Lower leg skin (tissue), 4 donors: ENCODE measurements around the gene GLB1L2. TPM values are rescaled to one million over a fixed set of nuclear protein-coding genes. Genes with fewer than 3 reads are reported as not detected.

Experiments used
- DNase-seq, 2 donors: peaks; one replicate each; pipeline ENCODE4 v3.0.0-alpha.2; 2019; ENCODE audit warnings: low spot score in 2 of 2
- H3K4me3 ChIP-seq: fragments of 200-600 bp; sonication (generic); 2 replicates; pipeline ENCODE4 v1.5.1; 2017; ENCODE audit warnings: mild to moderate bottlenecking, low read depth; ENCODE audit not compliant: poor library complexity, severe bottlenecking
- CTCF ChIP-seq, 3 donors: fragments of 450-650 bp; IDR thresholded peaks; one replicate each; pipeline ENCODE4 v1.5.1; 2016; ENCODE audit warnings: antibody characterized with exemption in 3 of 3, mild to moderate bottlenecking in 3 of 3, moderate library complexity in 2 of 3
- POLR2A ChIP-seq, 2 donors: fragments of 450-650 bp; IDR thresholded peaks; one replicate each; pipeline ENCODE4 v1.6.1; 2016 to 2017; ENCODE audit warnings: antibody characterized with exemption in 2 of 2, mild to moderate bottlenecking in 1 of 2, moderate library complexity in 1 of 2
- WGBS, 2 donors: methylation state at CpG; one replicate each; pipeline ENCODE4 v1.1.5; 2018; 5-methylcytosine and 5-hydroxymethylcytosine counted together
- intact Hi-C: fragments of 100-400 bp; cut with DNase I; formaldehyde crosslinking; loops from one replicate; pipeline ENCODE4 v1.15.0; 2023; ENCODE audit warnings: low total_unique reads
- total RNA-seq, 4 donors: library from RNA; depleted of rRNA; stranded (reverse); fragments of >200 nt; gene quantifications; one replicate each; pipeline ENCODE4 v1.1.0, GENCODE V29; 2016

Gene GLB1L2
- total RNA-seq, 4 donors from 2014 or later = 9.1 to 21.6 (median 15.1) TPM

GRCh38 chr11:134389464-134390180, 57.8 kb downstream of the GLB1L2 start:
- DNase-seq = no peak
- intact Hi-C loops = no loop called here
- WGBS, 2 donors = 88 to 90% methylated on average over 25 of the region's 25 CpGs
- H3K4me3 ChIP-seq = no peak overlapping the region
- TF ChIP-seq POLR2A (IDR thresholded peaks at IDR 0.05) (no peak), CTCF (IDR thresholded peaks at IDR 0.05) (no peak)

- intact Hi-C loops = no loop called here
- H3K4me3 ChIP-seq = no peak overlapping the region
- WGBS, 2 donors = 75 to 83% methylated on average over 14 to 15 of the region's 15 CpGs
- TF ChIP-seq POLR2A (IDR thresholded peaks at IDR 0.05) = no peak
- DNase-seq = no peak
Measured at GRCh38 chr11:134390706-134391569, 59.1 kb downstream of the GLB1L2 start.

GRCh38 chr11:134391656-134392055, 59.9 kb downstream of the GLB1L2 start:
- TF ChIP-seq CTCF (IDR thresholded peaks at IDR 0.05) (no peak), POLR2A (IDR thresholded peaks at IDR 0.05) (no peak)

GRCh38 chr11:134392953-134393615, 61.3 kb downstream of the GLB1L2 start:
- 83 to 85% methylated on average over 21 of the region's 21 CpGs for WGBS, 2 donors
- no peak for DNase-seq
- TF ChIP-seq CTCF (IDR thresholded peaks at IDR 0.05) = no peak
- TF ChIP-seq POLR2A (IDR thresholded peaks at IDR 0.05) = no peak
- intact Hi-C loops = no loop called here
- H3K4me3 ChIP-seq = no peak overlapping the region

More at GRCh38 chr11:134391656-134392055, 59.9 kb downstream of the GLB1L2 start:
- WGBS, 2 donors = 80 to 85% methylated on average over 13 of the region's 13 CpGs
- DNase-seq = no peak
- no peak overlapping the region for H3K4me3 ChIP-seq
- intact Hi-C loops = no loop called here

GRCh38 chr11:134393638-134394037, 61.9 kb downstream of the GLB1L2 start:
- WGBS, 2 donors = 42 to 50% methylated on average over 14 of the region's 14 CpGs
- no peak for DNase-seq
- no peak for TF ChIP-seq CTCF (IDR thresholded peaks at IDR 0.05)
- no peak for TF ChIP-seq POLR2A (IDR thresholded peaks at IDR 0.05)
- H3K4me3 ChIP-seq = no peak overlapping the region
- intact Hi-C loops = no loop called here

GRCh38 chr11:134394311-134394710, 62.5 kb downstream of the GLB1L2 start:
- intact Hi-C loops = no loop called here
- no peak for DNase-seq
- TF ChIP-seq POLR2A (IDR thresholded peaks at IDR 0.05) (no peak), CTCF (IDR thresholded peaks at IDR 0.05) (no peak)
- 82 to 89% methylated on average over 9 to 10 of the region's 10 CpGs for WGBS, 2 donors
- H3K4me3 ChIP-seq = no peak overlapping the region
